SK-N-SH (cell line): ENCODE results near the gene FBXW8. TPM values are rescaled to one million over a fixed set of nuclear protein-coding genes. Genes with fewer than 3 reads are reported as not detected.

Experiments used
- CTCF ChIA-PET: fragments of 300-600, 350-600 bp; formaldehyde crosslinking; extraction: SDS; loops from one replicate; lab custom pipeline; 2021; lab: Yijun Ruan, JAX
- POLR2A ChIA-PET: fragments of 350-600 bp; sonication (Branson Sonifier 250); formaldehyde crosslinking; extraction: SDS; loops from one replicate; lab custom pipeline; 2020; ENCODE audit warnings: antibody characterized with exemption, inconsistent platforms; lab: Yijun Ruan, JAX
- DNase-seq: peaks from one replicate; pipeline ENCODE4 v3.0.0; 2012
- H2AFZ ChIP-seq: fragments of 200-600 bp; sonication (generic); 2 replicates; pipeline ENCODE4 v1.8.1; 2016; ENCODE audit warnings: antibody characterized with exemption, mild to moderate bottlenecking, low read depth
- H3F3A ChIP-seq: fragments of 200-600 bp; sonication (generic); replicated peaks from 2 replicates; pipeline ENCODE3; 2016; ENCODE audit warnings: antibody characterized with exemption, mild to moderate bottlenecking; ENCODE audit not compliant: insufficient read depth
- H3K27ac ChIP-seq, 2 experiments: fragments of 200-500 bp in 1 of 2; fragments of 200-600 bp in 1 of 2; sonication (Bioruptor generic) in 1 of 2; sonication (generic), shearing (Covaris generic) in 1 of 2; 2 replicates each; pipeline versions ENCODE4 v1.5.1 to v1.6.1; 2014 to 2016; ENCODE audit warnings: low read depth in 2 of 2, inconsistent platforms in 1 of 2, low read length in 1 of 2, mild to moderate bottlenecking in 1 of 2, mixed read lengths in 1 of 2
- H3K27me3 ChIP-seq: fragments of 200-600 bp; sonication (generic), shearing (Covaris generic); 2 replicates; pipeline ENCODE4 v1.6.1; 2016; ENCODE audit warnings: mixed run types; ENCODE audit not compliant: insufficient read depth
- H3K36me3 ChIP-seq, 2 experiments: fragments of 200-500 bp in 1 of 2; fragments of 200-600 bp in 1 of 2; sonication (Bioruptor generic) in 1 of 2; sonication (generic) in 1 of 2; replicated peaks in 1 of 2; 2 replicates each; pipeline versions ENCODE3 to v1.5.1; 2014 to 2016; ENCODE audit warnings: low read length in 1 of 2, mild to moderate bottlenecking in 1 of 2; ENCODE audit not compliant: insufficient read depth in 2 of 2, control insufficient read depth in 1 of 2
- H3K4me1 ChIP-seq, 2 experiments: fragments of 200-500 bp in 1 of 2; fragments of 200-600 bp in 1 of 2; sonication (Bioruptor generic) in 1 of 2; sonication (generic), shearing (Covaris generic) in 1 of 2; 2 replicates each; pipeline versions ENCODE4 v1.5.1 to v1.6.1; 2014 to 2016; ENCODE audit warnings: low read depth in 1 of 2, low read length in 1 of 2, mixed run types in 1 of 2; ENCODE audit not compliant: insufficient read depth in 2 of 2, control insufficient read depth in 1 of 2
- H3K4me2 ChIP-seq: fragments of 200-600 bp; sonication (generic), shearing (Covaris generic); 2 replicates; pipeline ENCODE4 v1.6.1; 2017; ENCODE audit warnings: mixed run types
- H3K4me3 ChIP-seq, 2 experiments: fragments of 200-500 bp in 1 of 2; fragments of 200-600 bp in 1 of 2; sonication (Bioruptor generic) in 1 of 2; sonication (generic), shearing (Covaris generic) in 1 of 2; 2 replicates each; pipeline versions ENCODE4 v1.5.1 to v1.8.1; 2014 to 2016; ENCODE audit warnings: low read depth in 2 of 2, inconsistent platforms in 1 of 2, low read length in 1 of 2, mild to moderate bottlenecking in 1 of 2, mixed read lengths in 1 of 2, moderate library complexity in 1 of 2
- H3K79me2 ChIP-seq: fragments of 200-600 bp; sonication (generic); 2 replicates; pipeline ENCODE4 v1.8.1; 2017; ENCODE audit warnings: mild to moderate bottlenecking; ENCODE audit not compliant: insufficient read depth
- H3K9ac ChIP-seq: fragments of 200-600 bp; sonication (generic); 2 replicates; pipeline ENCODE4 v1.6.1; 2017; ENCODE audit warnings: mixed run types
- H3K9me2 ChIP-seq: fragments of 200-600 bp; sonication (generic); 2 replicates; pipeline ENCODE4 v1.6.1; 2017; ENCODE audit warnings: mixed run types
- H3K9me3 ChIP-seq: fragments of 200-600 bp; sonication (generic); 2 replicates; pipeline ENCODE4 v1.6.1; 2017; ENCODE audit warnings: mixed run types, mild to moderate bottlenecking, moderate library complexity
- H4K20me1 ChIP-seq: fragments of 200-600 bp; sonication (generic); 2 replicates; pipeline ENCODE4 v1.6.1; 2017; ENCODE audit warnings: mild to moderate bottlenecking, mixed run types; ENCODE audit not compliant: insufficient read depth
- EP300 ChIP-seq, 2 experiments: IDR thresholded peaks; 2 replicates each; pipeline versions ENCODE4 v1.4.0 to v1.6.1; 2012; ENCODE audit warnings: borderline replicate concordance in 1 of 2, low read depth in 1 of 2, low read length in 1 of 2
- EZH2phosphoT487 ChIP-seq: fragments of 200-600 bp; sonication (generic); IDR thresholded peaks from 2 replicates; pipeline ENCODE4 v1.6.1; 2017; ENCODE audit warnings: low read depth, mixed run types, mild to moderate bottlenecking, antibody characterized with exemption, moderate library complexity, borderline replicate concordance
- POLR2AphosphoS5 ChIP-seq: IDR thresholded peaks from 2 replicates; pipeline ENCODE4 v1.6.1; 2012; ENCODE audit warnings: low read depth, low read length
- RAD21 ChIP-seq: IDR thresholded peaks from 2 replicates; pipeline ENCODE4 v1.6.1; 2012; ENCODE audit warnings: mild to moderate bottlenecking, low read length
- SMC3 ChIP-seq: IDR thresholded peaks from 2 replicates; pipeline ENCODE4 v1.6.1; 2012; ENCODE audit warnings: low read depth, low read length, improper control_type of control experiment
- TCF12 ChIP-seq: IDR thresholded peaks from 2 replicates; pipeline ENCODE4 v1.4.0; 2012
- YY1 ChIP-seq: IDR thresholded peaks from 2 replicates; pipeline ENCODE4 v1.4.0; 2012; ENCODE audit warnings: low read depth, mild to moderate bottlenecking
- WGBS: methylation state at CpG from one replicate; pipeline ENCODE4 v1.1.6; 2017; ENCODE audit warnings: low lambda C conversion rate; 5-methylcytosine and 5-hydroxymethylcytosine counted together
- polyA plus RNA-seq, 3 experiments: library from polyadenylated mRNA; depleted of rRNA; stranded (reverse); fragments of >200 nt; gene quantifications; 2 replicates each; pipeline ENCODE4 v1.2.3, GENCODE V29; 2012
- TF ChIP-seq, protein P1 (sequence below): IDR thresholded peaks from 2 replicates; pipeline ENCODE4 v1.4.0; 2012; ENCODE audit warnings: low read depth, borderline replicate concordance
- TF ChIP-seq, protein P2 (sequence below): IDR thresholded peaks from 2 replicates; pipeline ENCODE4 v1.4.0; 2012; ENCODE audit warnings: low read depth
- TF ChIP-seq, protein P3 (sequence below): fragments of 200-600 bp; sonication (generic); IDR thresholded peaks from 2 replicates; pipeline ENCODE4 v1.6.1; 2017; ENCODE audit warnings: antibody characterized with exemption, mild to moderate bottlenecking, moderate library complexity
- TF ChIP-seq, protein P4 (sequence below): IDR thresholded peaks from 2 replicates; pipeline ENCODE4; 2012
- TF ChIP-seq, protein P5 (sequence below): fragments of 150-350 bp; IDR thresholded peaks from 2 replicates; pipeline ENCODE4 v1.6.1; 2016; ENCODE audit warnings: mild to moderate bottlenecking, low read depth, low read length

Gene FBXW8
- polyA plus RNA-seq, 1 of the 3 experiments (the other 2 are of a cell fraction) = 15.6 TPM

DNA sequence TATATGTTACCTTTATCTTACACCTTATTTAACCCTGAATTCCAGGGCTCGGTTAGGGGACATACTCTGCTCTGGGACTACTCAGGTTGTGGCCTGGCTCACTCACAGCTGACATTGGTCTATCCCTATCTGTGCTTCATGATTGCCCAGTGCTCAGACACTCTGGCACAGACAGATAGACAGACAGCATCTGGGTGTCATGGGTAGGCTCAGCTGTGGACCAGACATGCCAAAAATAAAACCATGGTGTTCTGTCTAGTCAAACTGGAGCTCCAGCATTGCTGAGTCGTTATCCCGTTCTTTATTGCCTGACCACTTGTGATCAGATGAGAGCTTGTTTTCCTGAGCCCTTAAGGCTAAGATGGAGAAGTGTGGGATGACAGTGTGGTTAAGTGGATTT, 29.0 kb downstream of the FBXW8 start:
- H3K27ac ChIP-seq = peak overlapping the region in 1 of 2 experiments; percentile 25; a peak in 1 of 4 replicates
- POLR2A ChIA-PET = no interaction called here
- TF ChIP-seq YY1 = no peak
- no peak for TF ChIP-seq RAD21
- TF ChIP-seq, protein P1, sequence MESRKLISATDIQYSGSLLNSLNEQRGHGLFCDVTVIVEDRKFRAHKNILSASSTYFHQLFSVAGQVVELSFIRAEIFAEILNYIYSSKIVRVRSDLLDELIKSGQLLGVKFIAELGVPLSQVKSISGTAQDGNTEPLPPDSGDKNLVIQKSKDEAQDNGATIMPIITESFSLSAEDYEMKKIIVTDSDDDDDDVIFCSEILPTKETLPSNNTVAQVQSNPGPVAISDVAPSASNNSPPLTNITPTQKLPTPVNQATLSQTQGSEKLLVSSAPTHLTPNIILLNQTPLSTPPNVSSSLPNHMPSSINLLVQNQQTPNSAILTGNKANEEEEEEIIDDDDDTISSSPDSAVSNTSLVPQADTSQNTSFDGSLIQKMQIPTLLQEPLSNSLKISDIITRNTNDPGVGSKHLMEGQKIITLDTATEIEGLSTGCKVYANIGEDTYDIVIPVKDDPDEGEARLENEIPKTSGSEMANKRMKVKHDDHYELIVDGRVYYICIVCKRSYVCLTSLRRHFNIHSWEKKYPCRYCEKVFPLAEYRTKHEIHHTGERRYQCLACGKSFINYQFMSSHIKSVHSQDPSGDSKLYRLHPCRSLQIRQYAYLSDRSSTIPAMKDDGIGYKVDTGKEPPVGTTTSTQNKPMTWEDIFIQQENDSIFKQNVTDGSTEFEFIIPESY = no peak
- no peak for TF ChIP-seq SMC3
- no peak for TF ChIP-seq EP300 (IDR thresholded peaks at IDR 0.05; ENCODE audit: borderline replicate concordance in 1 of 2, low read depth in 1 of 2, low read length in 1 of 2)
- TF ChIP-seq, protein P2, sequence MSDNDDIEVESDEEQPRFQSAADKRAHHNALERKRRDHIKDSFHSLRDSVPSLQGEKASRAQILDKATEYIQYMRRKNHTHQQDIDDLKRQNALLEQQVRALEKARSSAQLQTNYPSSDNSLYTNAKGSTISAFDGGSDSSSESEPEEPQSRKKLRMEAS = no peak
- TF ChIP-seq, protein P3, sequence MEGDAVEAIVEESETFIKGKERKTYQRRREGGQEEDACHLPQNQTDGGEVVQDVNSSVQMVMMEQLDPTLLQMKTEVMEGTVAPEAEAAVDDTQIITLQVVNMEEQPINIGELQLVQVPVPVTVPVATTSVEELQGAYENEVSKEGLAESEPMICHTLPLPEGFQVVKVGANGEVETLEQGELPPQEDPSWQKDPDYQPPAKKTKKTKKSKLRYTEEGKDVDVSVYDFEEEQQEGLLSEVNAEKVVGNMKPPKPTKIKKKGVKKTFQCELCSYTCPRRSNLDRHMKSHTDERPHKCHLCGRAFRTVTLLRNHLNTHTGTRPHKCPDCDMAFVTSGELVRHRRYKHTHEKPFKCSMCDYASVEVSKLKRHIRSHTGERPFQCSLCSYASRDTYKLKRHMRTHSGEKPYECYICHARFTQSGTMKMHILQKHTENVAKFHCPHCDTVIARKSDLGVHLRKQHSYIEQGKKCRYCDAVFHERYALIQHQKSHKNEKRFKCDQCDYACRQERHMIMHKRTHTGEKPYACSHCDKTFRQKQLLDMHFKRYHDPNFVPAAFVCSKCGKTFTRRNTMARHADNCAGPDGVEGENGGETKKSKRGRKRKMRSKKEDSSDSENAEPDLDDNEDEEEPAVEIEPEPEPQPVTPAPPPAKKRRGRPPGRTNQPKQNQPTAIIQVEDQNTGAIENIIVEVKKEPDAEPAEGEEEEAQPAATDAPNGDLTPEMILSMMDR = no peak
- TF ChIP-seq EZH2phosphoT487 = no peak
- TF ChIP-seq, protein P4, sequence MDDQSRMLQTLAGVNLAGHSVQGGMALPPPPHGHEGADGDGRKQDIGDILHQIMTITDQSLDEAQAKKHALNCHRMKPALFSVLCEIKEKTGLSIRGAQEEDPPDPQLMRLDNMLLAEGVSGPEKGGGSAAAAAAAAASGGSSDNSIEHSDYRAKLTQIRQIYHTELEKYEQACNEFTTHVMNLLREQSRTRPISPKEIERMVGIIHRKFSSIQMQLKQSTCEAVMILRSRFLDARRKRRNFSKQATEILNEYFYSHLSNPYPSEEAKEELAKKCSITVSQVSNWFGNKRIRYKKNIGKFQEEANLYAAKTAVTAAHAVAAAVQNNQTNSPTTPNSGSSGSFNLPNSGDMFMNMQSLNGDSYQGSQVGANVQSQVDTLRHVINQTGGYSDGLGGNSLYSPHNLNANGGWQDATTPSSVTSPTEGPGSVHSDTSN = no peak
- no peak for TF ChIP-seq POLR2AphosphoS5
- no peak for TF ChIP-seq TCF12
- TF ChIP-seq, protein P5, sequence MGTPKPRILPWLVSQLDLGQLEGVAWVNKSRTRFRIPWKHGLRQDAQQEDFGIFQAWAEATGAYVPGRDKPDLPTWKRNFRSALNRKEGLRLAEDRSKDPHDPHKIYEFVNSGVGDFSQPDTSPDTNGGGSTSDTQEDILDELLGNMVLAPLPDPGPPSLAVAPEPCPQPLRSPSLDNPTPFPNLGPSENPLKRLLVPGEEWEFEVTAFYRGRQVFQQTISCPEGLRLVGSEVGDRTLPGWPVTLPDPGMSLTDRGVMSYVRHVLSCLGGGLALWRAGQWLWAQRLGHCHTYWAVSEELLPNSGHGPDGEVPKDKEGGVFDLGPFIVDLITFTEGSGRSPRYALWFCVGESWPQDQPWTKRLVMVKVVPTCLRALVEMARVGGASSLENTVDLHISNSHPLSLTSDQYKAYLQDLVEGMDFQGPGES = no peak
- peaks cover 26% of the 10 kb centered on the region; the same call in 1 of the 2 replicates for H4K20me1 ChIP-seq
- H3F3A ChIP-seq = no peaks in the 10 kb centered on the region
- peaks cover 0 to 12% of the 10 kb centered on the region in 2 experiments; a peak in 2 of 4 replicates for H3K4me1 ChIP-seq
- no peaks in the 10 kb centered on the region for H3K9me2 ChIP-seq
- H3K9ac ChIP-seq = no peak overlapping the region
- no peak for DNase-seq
- no peak overlapping the region for H3K4me3 ChIP-seq
- 100% methylated on average over 3 of the region's 3 CpGs for WGBS
- no peak overlapping the region for H3K4me2 ChIP-seq
- 0 out of 2 replicates have a peak, but pooled peaks cover 7% of the 10 kb centered on the region for H3K9me3 ChIP-seq
- peaks cover 71% of the 10 kb centered on the region for H3K79me2 ChIP-seq
- no peak overlapping the region for H2AFZ ChIP-seq
- H3K36me3 ChIP-seq = peaks cover 42 to 74% of the 10 kb centered on the region in 2 experiments
- CTCF ChIA-PET = no interaction called here
- H3K27me3 ChIP-seq = no peaks in the 10 kb centered on the region
